A549 (cell line): ENCODE results near the gene DNM3.

ENCODE experiments used
- CHD2 ChIP-seq: fragments of 150-350 bp; IDR thresholded peaks from 2 replicates; pipeline ENCODE4 v1.6.1; 2014; ENCODE audit warnings: low read length; ENCODE audit not compliant: partially characterized antibody
- CHD4 ChIP-seq: fragments of 200-600 bp; sonication (generic); IDR thresholded peaks from 2 replicates; pipeline ENCODE4 v1.6.1; 2016; ENCODE audit warnings: antibody characterized with exemption, mild to moderate bottlenecking, borderline replicate concordance
- ESRRA ChIP-seq: fragments of 150-350 bp; IDR thresholded peaks from 2 replicates; pipeline ENCODE4 v1.6.1; 2014; ENCODE audit warnings: mild to moderate bottlenecking, low read length, borderline replicate concordance
- JUN ChIP-seq, 2 experiments: fragments of >200 bp; sonication (Bioruptor Twin); formaldehyde crosslinking; IDR thresholded peaks; 2 replicates in 1 of 2; 3 replicates in 1 of 2; pipeline ENCODE4 v1.6.1; 2016 to 2017
- JUNB ChIP-seq: fragments of >200 bp; sonication (Bioruptor Twin); formaldehyde crosslinking; IDR thresholded peaks from 2 replicates; pipeline ENCODE4 v1.6.1; 2016
- MAFK ChIP-seq: fragments of 450-650 bp; IDR thresholded peaks from 2 replicates; pipeline ENCODE4 v1.6.1; 2014; ENCODE audit not compliant: partially characterized antibody
- MYC ChIP-seq: IDR thresholded peaks from 2 replicates; pipeline ENCODE4 v1.6.1; 2012; ENCODE audit warnings: mild to moderate bottlenecking, inconsistent platforms, low read length, improper control_type of control experiment, borderline replicate concordance
- PHF8 ChIP-seq: fragments of 200-600 bp; sonication (generic); IDR thresholded peaks from 2 replicates; pipeline ENCODE4 v1.6.1; 2016; ENCODE audit warnings: low read depth, mild to moderate bottlenecking, antibody characterized with exemption, moderate library complexity, borderline replicate concordance
- POLR2A ChIP-seq: IDR thresholded peaks from 2 replicates; pipeline ENCODE4 v1.6.1; 2012; ENCODE audit warnings: mild to moderate bottlenecking, low read length
- TFCP2L1 ChIP-seq: fragments of 250-450 bp; sonication (Bioruptor Pico); IDR thresholded peaks from 2 replicates; pipeline ENCODE4 v1.5.0; 2021; ENCODE audit warnings: mild to moderate bottlenecking
- ZFP36 ChIP-seq: fragments of 450-650 bp; IDR thresholded peaks from 2 replicates; pipeline ENCODE4 v1.6.1; 2014; ENCODE audit warnings: borderline replicate concordance; ENCODE audit not compliant: partially characterized antibody
- TF ChIP-seq, protein P1 (sequence below): fragments of >200 bp; sonication (Bioruptor Twin); formaldehyde crosslinking; IDR thresholded peaks from 3 replicates; pipeline ENCODE4 v1.5.1; 2016
- TF ChIP-seq, protein P2 (sequence below): IDR thresholded peaks from 2 replicates; pipeline ENCODE4 v1.6.1; 2012
- TF ChIP-seq, protein P3 (sequence below): fragments of 450-650 bp; IDR thresholded peaks from 2 replicates; pipeline ENCODE4 v1.6.1; 2014; ENCODE audit warnings: antibody characterized with exemption

GRCh38 chr1:171912509-171913175, 71.3 kb downstream of the DNM3 start:
- TF ChIP-seq POLR2A = no peak
- TF ChIP-seq MAFK = no peak
- TF ChIP-seq, protein P1, sequence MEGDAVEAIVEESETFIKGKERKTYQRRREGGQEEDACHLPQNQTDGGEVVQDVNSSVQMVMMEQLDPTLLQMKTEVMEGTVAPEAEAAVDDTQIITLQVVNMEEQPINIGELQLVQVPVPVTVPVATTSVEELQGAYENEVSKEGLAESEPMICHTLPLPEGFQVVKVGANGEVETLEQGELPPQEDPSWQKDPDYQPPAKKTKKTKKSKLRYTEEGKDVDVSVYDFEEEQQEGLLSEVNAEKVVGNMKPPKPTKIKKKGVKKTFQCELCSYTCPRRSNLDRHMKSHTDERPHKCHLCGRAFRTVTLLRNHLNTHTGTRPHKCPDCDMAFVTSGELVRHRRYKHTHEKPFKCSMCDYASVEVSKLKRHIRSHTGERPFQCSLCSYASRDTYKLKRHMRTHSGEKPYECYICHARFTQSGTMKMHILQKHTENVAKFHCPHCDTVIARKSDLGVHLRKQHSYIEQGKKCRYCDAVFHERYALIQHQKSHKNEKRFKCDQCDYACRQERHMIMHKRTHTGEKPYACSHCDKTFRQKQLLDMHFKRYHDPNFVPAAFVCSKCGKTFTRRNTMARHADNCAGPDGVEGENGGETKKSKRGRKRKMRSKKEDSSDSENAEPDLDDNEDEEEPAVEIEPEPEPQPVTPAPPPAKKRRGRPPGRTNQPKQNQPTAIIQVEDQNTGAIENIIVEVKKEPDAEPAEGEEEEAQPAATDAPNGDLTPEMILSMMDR = no peak
- no peak for TF ChIP-seq CHD4
- no peak for TF ChIP-seq JUNB
- TF ChIP-seq, protein P2, sequence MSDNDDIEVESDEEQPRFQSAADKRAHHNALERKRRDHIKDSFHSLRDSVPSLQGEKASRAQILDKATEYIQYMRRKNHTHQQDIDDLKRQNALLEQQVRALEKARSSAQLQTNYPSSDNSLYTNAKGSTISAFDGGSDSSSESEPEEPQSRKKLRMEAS = no peak
- TF ChIP-seq CHD2 = no peak
- TF ChIP-seq, protein P3, sequence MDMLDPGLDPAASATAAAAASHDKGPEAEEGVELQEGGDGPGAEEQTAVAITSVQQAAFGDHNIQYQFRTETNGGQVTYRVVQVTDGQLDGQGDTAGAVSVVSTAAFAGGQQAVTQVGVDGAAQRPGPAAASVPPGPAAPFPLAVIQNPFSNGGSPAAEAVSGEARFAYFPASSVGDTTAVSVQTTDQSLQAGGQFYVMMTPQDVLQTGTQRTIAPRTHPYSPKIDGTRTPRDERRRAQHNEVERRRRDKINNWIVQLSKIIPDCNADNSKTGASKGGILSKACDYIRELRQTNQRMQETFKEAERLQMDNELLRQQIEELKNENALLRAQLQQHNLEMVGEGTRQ = no peak
- no peak for TF ChIP-seq PHF8
- no peak for TF ChIP-seq MYC
- no peak for TF ChIP-seq JUN (IDR thresholded peaks at IDR 0.05)
- no peak for TF ChIP-seq ZFP36
- TF ChIP-seq ESRRA = no peak
- no peak for TF ChIP-seq TFCP2L1 (CRISPR knock-in tag)
